ENCODE data around the gene GAS7.
A peak's percentile ranks its signal among the peaks of the same experiment; 100 is the strongest.

The GAS7 gene

GRCh38 chr17:10200016-10200415 lies 1.6 kb upstream of the GAS7 start:
- no peak for DNase-seq

DNA sequence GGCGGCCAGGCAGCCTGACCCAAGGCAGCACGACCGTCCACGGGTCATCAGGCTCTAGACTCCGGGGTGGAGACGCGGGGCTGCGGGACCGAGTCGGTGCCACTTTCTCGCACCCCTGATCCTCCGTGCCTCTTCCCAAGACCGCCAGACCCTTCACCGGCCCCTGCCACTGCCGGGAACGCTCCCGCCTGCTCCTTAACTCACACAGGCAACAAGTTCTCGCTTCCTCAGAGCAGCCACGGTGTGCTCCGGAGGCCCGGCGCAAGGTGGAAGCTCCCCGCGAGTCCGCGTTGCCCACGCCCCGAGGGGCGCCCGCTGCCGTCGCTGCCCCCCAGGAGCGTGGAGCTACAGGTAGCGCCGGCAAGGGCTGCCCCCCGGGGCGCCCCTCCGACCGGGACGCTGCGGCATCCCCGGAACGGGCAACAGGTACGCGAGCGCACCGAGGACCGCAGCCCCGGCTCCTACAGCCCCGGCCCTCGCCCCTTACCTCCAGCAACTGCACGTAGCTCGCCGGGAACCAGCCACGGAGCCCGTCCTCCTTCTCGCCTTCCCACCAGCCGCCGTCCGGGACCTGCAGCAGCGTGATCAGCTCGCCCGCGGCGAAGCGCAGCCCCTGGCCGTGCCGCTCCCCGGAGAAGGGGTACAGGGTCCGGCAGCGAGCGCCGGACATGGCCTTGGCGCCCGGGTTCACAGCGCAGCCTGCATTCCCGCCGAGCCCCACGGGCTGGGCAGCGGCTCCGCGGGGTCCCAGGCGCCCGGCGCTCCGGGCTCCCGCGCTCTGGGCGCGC lies 491 bp downstream of the GAS7 start:
- DNase-seq, result peak; percentile 17

DNA sequence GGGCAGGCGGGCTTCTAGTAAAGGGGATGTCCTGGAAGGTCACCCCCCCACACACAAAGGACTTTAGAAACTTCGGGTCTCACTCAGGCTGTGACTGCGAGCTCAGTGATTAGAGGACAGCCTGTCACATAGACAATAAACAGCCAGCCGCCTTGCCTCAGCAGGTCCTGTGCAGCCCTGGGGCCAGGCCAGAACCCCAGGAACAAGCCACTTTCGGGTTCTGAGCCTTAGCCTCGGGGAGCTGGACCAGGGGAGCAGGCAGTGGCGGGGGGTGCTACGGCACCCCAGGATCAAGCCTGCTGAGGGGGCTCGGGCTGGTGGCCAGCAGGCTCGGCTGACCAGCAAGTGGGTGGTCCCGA lies 1.1 kb downstream of the GAS7 start:
- no peak for DNase-seq

DNA sequence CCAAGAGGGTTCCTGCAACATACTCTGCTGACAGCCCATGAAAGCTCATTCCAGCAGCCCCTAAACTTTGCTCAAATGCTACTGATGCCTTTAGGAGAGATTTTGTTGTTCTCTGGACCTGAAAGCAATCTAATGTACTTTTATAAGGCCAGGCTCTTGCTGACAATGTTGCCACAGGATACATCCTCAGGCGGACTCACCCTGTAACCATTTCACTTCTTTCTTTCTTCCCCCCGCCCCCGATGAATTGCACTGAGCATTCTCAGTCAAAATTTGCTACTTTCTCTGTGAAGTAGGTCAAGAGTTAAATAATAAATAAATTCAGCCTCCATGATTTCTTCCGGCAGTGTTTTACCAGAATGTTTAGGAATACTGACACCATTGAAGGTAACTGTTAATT lies 1.5 kb downstream of the GAS7 start:
- no peak for DNase-seq

GRCh38 chr17:10196384-10196895 lies 2.0 kb downstream of the GAS7 start:
- DNase-seq, result no peak

GRCh38 chr17:10195090-10195805 lies 3.2 kb downstream of the GAS7 start:
- DNase-seq, result no peak

GRCh38 chr17:10193632-10194031 lies 4.8 kb downstream of the GAS7 start:
- no peak for DNase-seq

- DNase-seq, result no peak
Observed at GRCh38 chr17:10192972-10193371, 5.4 kb downstream of the GAS7 start.

GRCh38 chr17:10192461-10192860 lies 5.9 kb downstream of the GAS7 start:
- DNase-seq, result no peak

- no peak for DNase-seq
Observed at GRCh38 chr17:10187456-10187855, 10.9 kb downstream of the GAS7 start.

DNA sequence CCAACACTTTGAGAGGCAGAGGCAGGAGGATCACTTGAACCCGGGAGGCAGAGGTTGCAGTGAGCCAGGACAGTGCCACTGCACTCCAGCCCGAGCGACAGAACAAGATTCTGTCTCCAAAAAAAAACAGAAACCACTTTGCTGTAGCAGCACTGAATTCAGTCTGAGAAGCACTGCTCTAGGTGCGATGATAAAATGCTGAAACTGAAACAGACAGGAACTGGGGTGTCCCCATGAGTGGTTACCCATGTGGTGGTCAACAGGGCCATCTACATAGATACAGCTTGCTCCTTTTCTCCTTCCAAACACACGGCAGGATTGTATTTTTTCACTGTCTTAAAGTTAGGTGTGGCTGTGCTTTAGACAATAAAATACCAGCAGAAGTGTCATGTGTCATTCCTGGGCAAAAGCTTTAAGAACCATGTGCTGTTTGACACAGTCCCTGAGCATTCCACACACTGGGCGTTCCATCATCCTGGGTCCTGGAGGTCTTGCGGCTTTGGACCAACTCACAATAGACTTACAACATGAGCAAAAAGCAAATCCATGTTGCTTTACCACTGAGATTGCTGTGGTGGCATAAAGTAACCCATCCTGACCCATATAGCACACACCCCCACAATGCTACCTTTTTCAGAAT lies 11.5 kb downstream of the GAS7 start:
- no peak for DNase-seq

- DNase-seq, result no peak
Observed at GRCh38 chr17:10183931-10184930, 14.2 kb downstream of the GAS7 start.

DNA sequence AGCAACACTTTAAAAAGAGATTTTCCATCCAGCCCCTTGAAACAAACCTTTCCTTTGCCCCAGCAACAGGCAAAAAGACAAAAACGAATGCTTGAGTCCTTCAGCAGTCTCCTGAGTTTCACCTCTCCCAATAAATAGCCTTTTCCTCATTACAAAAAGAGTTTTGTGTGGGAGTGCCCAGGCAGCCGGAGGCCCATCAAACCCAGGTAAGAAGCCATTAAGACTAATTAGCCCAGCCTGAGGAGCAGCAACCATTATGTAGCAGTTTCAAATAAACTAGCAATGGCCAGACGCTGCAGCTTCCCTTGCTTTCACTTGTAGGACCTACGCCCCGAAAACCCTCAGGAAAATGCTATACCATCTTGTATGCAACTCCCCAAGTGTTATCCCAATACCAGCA lies 15.6 kb downstream of the GAS7 start:
- no peak for DNase-seq

- no peak for DNase-seq
Observed at GRCh38 chr17:10178506-10178991, 19.9 kb downstream of the GAS7 start.

DNA sequence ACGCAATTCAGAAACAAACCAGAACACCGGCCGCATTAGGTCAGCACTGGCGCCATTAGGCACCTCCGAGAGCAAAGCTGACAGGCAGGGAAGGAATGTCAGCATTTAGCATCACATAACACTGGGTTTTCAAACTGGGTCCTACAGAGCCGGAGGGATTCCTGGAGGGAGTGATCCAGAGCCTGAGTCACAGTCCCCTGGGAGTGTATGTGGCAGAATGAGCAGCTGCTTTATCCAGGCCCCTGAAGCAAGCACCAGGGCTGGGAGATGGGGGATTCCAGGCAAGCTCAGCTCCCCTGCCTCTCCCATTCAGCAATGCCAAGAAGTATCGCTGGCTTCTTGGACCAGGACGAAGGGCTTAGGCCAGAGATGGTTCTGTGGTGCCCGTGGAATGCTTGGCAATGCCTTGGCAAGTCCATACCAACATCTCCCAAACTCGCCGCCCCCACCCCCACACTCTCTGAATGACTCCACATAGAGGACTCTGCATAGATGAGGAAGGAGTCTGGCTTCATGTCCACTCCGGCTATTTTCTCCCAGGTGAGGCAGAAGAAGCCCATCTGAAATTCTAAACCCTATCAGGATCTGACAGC lies 20.4 kb downstream of the GAS7 start:
- DNase-seq, result no peak

GRCh38 chr17:10177131-10177912 lies 21.1 kb downstream of the GAS7 start:
- no peak for DNase-seq

DNA sequence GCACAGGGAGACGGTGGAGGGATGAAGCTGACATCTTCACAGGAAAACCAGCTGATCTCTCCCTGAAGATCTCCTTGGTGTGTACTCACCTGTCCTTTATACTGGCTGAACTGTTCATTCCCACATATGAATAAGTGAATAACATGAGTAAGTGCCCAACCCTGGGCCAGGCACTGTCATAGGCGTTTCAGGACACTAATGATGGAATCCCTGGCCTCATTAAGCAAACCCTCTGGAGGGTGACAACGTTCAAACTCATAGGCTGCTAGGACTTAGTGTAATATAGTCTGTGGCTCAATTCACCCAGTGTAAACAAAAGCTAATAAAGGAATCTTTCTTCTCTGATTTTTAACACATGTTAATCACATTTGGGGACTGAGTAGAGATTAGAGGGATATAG lies 24.5 kb downstream of the GAS7 start:
- DNase-seq, result no peak

DNA sequence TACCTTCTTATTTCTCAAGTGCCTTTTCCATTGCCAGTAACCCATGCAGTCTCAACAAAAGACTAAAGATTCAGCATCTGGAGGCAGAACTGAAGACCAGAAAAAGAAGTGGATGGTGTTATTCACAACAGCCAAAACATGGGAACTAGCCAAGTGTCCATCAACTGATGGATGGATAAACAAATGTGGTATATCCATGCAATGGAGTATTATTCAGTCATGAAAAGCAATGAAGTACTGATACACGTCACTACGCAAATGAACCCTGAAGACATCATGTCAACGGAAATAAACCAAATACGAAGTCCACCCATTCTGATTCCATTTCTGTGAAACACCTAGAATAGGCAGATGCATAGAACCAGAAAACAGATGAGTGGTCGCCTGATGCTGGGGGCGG lies 25.6 kb downstream of the GAS7 start:
- DNase-seq, result no peak

- no peak for DNase-seq
Observed at GRCh38 chr17:10172241-10172741, 26.1 kb downstream of the GAS7 start.

DNA sequence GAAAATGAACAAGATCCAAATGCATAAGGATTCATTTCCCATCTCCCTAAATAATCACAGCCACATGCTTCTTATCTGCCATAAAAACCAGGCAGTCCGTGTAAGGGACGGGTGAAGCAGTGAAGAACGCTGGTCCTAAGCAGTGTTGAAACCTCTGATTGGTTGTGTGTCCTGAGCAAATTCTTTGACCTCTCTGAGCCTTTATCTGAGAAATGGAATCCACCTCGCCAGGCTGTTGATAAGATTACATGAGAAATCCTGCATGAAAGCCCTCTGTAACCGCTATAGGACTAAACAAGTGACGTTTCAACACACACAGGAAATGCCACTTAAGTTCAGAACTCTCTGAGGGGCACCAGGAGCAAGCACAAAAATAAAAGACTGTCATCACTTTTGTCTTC lies 26.8 kb downstream of the GAS7 start:
- DNase-seq, result no peak

DNA sequence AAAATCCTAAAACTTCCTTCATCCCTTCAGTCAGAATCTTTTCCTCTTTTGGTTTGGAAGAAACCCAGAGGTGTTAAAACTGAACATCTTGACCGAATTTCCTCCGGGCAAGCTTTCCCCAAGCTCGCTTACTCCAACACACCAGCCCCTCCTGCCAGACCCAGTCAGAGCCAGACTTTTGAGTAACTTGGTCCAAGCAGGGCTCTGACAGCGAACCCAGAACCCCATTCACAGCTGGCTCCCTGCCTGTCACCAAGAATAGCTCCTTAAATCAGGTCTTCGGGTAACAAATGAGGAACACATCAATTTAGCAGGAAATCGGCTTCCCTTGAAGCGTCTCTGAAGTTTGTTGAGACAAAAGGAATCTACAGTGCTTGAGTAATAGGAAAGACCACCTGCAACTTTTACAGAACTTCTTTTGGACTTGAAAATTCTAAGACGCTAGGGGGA lies 27.3 kb downstream of the GAS7 start:
- DNase-seq, result no peak

All from activated CD8-positive, alpha-beta memory T cell treated with anti-CD3 and anti-CD28 coated beads, Interleukin-2, amount 50 U/mL, for 4 hours (primary cell).